Measurements from ENCODE around the gene SLC6A5. TPM values are rescaled to one million over a fixed set of nuclear protein-coding genes. Genes with fewer than 3 reads are reported as not detected.
"Not testable (repeated sequence)": the region's sequence is repeated elsewhere in the genome, so short reads cannot be mapped to it uniquely, and the experiment has no call there.

The SLC6A5 gene
- total RNA-seq (not detected), polyA plus RNA-seq (not detected)
- long read RNA-seq, donor 1: 0 reads
- long read RNA-seq, donor 2: 0 reads

DNA sequence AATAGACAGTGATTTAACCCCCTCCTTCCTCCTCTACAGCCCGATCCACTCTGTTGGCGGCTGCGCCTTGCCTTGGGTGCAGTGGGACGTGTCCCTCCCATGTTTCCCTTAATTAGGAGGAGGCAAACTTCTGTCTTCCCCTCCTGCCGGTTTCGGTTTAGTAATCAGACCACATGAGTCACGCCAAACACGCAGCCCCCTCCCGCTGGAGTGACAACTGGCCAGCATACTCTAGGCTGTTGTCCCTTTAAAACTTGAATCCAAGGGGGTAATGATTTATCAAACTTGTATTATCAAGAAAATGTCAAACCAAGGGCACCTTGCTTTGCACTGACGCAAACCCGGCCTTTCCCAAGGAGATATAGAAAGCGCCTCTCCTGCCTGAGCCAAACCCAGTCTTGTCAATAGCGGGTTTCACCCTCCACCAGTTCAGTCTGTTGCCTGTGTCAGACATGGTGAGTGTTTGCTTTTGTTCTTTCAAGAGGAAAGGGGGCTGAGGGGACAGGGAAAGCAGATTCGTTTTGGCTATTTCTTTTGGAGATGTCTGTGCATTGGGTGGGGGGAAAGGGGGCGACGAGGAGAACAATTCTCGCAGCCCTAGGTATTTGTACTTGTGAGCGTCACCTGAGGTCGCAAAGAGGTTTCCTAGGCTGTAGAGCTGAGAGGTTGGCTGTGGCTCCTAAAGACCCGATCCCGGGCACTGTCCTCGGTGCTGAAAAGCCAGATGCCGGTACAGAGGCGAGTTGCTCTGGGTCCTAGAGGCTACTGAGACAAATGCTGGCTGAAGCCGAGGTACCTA lies at the start of gene SLC6A5:
TSS of gene SLC6A5 (plus strand) at position 388 of the 799 bp plus-strand sequence. CDS start at position 453, 65 bp downstream.
- H3K4me3 ChIP-seq: no peak within 1 kb of the TSS
- no peaks in the 10 kb centered on the region for H3K36me3 ChIP-seq (ENCODE audit: insufficient read depth in 1 of 2, low read depth in 1 of 2)
- ATAC-seq: peak in 1 of 4 donors; percentile 50
- no peak within 1 kb of the TSS for H3K27ac ChIP-seq
- H3K27me3 ChIP-seq (ENCODE audit: insufficient read depth in 3 of 3, low read length in 2 of 3): peaks cover 0 to 100% (median 50%) of the 10 kb centered on the region in 3 donors
- WGBS, 3 donors: 5 to 6% (median 5%) methylated on average over 25 of the region's 25 CpGs
- TF ChIP-seq CTCF (IDR thresholded peaks at IDR 0.05): no peak
- DNase-seq: peak in 1 of 2 donors; percentile 35
- H3K4me1 ChIP-seq: no peaks in the 10 kb centered on the region
- intact Hi-C loops (cut with DNase I): loop anchor here in 1 of 2 donors (10.0 kb wide), 1 partner anchor 215 kb away; the partner anchor contains the start of gene PRMT3
- no peaks in the 10 kb centered on the region for H3K9me3 ChIP-seq

DNA sequence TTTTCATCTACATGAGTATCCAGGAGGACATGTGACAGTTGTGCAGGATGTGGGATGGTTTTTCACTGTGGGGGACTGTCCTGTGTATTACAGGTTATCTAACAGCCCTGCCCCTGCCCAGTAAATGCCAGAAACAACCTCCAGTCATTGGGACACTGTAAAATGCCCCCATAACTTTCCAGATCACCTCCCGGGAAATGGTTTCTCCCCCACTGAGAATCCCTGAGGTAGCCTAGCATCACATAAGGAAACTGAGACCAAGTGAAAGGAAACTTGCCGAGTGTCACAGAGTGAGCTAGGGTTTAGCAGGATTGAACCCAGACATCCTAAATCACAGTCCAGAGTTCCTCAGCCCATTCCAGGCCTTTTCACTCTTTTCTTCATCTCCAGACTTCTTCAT lies 48.3 kb upstream of the SLC6A5 start:
- H3K4me3 ChIP-seq: no peak overlapping the region

GRCh38 chr11:20555783-20556182 lies 43.6 kb upstream of the SLC6A5 start:
- Histone ChIP-seq H3K27me3 (ENCODE audit: insufficient read depth in 3 of 3, low read length in 2 of 3) (no peaks in the 10 kb centered on the region), H3K36me3 (ENCODE audit: insufficient read depth in 1 of 2, low read depth in 1 of 2) (no peaks in the 10 kb centered on the region), H3K4me3 (no peak overlapping the region), H3K4me1 (no peaks in the 10 kb centered on the region), H3K27ac (no peak overlapping the region), H3K9me3 (no peaks in the 10 kb centered on the region)
- 56 to 57% (median 57%) methylated on average over 3 of the region's 3 CpGs for WGBS, 3 donors
- no peak for TF ChIP-seq CTCF (IDR thresholded peaks at IDR 0.05)
- ATAC-seq (no peak), DNase-seq (no peak)
- intact Hi-C loops (cut with DNase I): no loop called here

More for the DNA sequence above, 48.3 kb upstream of the SLC6A5 start:
- Histone ChIP-seq H3K36me3 (ENCODE audit: insufficient read depth in 1 of 2, low read depth in 1 of 2) (no peaks in the 10 kb centered on the region), H3K27me3 (ENCODE audit: insufficient read depth in 3 of 3, low read length in 2 of 3) (no peaks in the 10 kb centered on the region), H3K4me1 (no peaks in the 10 kb centered on the region), H3K27ac (no peak overlapping the region), H3K9me3 (no peaks in the 10 kb centered on the region)
- intact Hi-C loops (cut with DNase I): no loop called here
- WGBS, 3 donors: 37 to 61% (median 58%) methylated on average over 2 of the region's 2 CpGs
- DNase-seq (no peak), ATAC-seq (no peak)
- no peak for TF ChIP-seq CTCF (IDR thresholded peaks at IDR 0.05)

GRCh38 chr11:20556396-20556795 lies 43.0 kb upstream of the SLC6A5 start:
- DNase-seq; intact Hi-C loops (cut with DNase I); H3K4me1 ChIP-seq; H3K27me3 ChIP-seq (ENCODE audit: insufficient read depth in 3 of 3, low read length in 2 of 3); H3K36me3 ChIP-seq (ENCODE audit: insufficient read depth in 1 of 2, low read depth in 1 of 2); H3K4me3 ChIP-seq; H3K9me3 ChIP-seq; H3K27ac ChIP-seq; ATAC-seq: not testable (repeated sequence)

DNA sequence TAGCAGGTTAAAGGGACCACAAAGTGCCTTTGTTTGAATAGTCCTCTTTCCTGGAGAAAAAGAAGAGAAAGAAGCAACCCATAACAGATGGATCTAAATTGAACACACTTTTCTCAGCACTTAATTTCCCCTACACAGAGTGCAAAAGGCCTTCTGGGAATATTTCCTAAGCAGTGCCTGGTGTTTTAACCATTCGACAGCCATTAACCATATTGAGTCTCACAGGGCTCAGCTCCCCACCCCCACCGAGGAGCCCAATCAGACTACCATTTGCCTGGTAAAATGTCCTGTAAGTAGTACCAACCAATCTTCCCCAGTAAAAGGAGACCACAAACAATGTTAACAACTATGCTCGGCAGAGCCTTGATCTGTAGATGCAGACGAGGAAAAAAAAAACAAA lies 40.7 kb upstream of the SLC6A5 start:
- DNase-seq (no peak), ATAC-seq (no peak)
- Histone ChIP-seq H3K36me3 (ENCODE audit: insufficient read depth in 1 of 2, low read depth in 1 of 2) (no peaks in the 10 kb centered on the region), H3K4me3 (no peak overlapping the region), H3K9me3 (no peaks in the 10 kb centered on the region), H3K4me1 (no peaks in the 10 kb centered on the region), H3K27me3 (ENCODE audit: insufficient read depth in 3 of 3, low read length in 2 of 3) (no peaks in the 10 kb centered on the region), H3K27ac (no peak overlapping the region)
- intact Hi-C loops (cut with DNase I): no loop called here
- WGBS, 3 donors: 80 to 89% (median 85%) methylated on average over 4 of the region's 4 CpGs
- TF ChIP-seq CTCF (IDR thresholded peaks at IDR 0.05): no peak

All from psoas muscle (tissue), 8 donors.